DOHH2 (cell line): ENCODE data around the gene MPHOSPH9.

ENCODE experiments used
- H3F3A ChIP-seq: fragments of 200-600 bp; sonication (generic), shearing (Covaris generic); 2 replicates; pipeline ENCODE4 v1.6.0; 2016; ENCODE audit warnings: antibody characterized with exemption, mild to moderate bottlenecking; ENCODE audit not compliant: control insufficient read depth, insufficient read depth
- H3K27ac ChIP-seq: fragments of 200-600 bp; sonication (generic); 2 replicates; pipeline ENCODE4 v1.5.1; 2014; ENCODE audit warnings: low read depth, mild to moderate bottlenecking, low read length, moderate library complexity
- H3K27me3 ChIP-seq: fragments of 200-600 bp; sonication (generic); 2 replicates; pipeline ENCODE4 v1.6.1; 2014; ENCODE audit warnings: mild to moderate bottlenecking, low read length, mixed read lengths; ENCODE audit not compliant: control insufficient read depth
- H3K36me3 ChIP-seq: fragments of 200-600 bp; sonication (generic); 2 replicates; pipeline ENCODE4 v1.6.1; 2014; ENCODE audit warnings: mild to moderate bottlenecking, low read length, moderate library complexity, mixed read lengths; ENCODE audit not compliant: control insufficient read depth
- H3K4me1 ChIP-seq: fragments of 200-600 bp; sonication (generic); 2 replicates; pipeline ENCODE4 v1.6.1; 2014; ENCODE audit warnings: mild to moderate bottlenecking, low read length, mixed read lengths; ENCODE audit not compliant: control insufficient read depth
- H3K4me2 ChIP-seq: fragments of 200-600 bp; sonication (generic); 2 replicates; pipeline ENCODE4 v1.6.0; 2014; ENCODE audit warnings: mild to moderate bottlenecking, low read length, moderate library complexity
- H3K4me3 ChIP-seq: fragments of 200-600 bp; sonication (generic); 2 replicates; pipeline ENCODE4 v1.5.1; 2014; ENCODE audit warnings: mild to moderate bottlenecking, low read length, mixed read lengths
- H3K79me2 ChIP-seq: fragments of 200-600 bp; sonication (generic); 2 replicates; pipeline ENCODE4 v1.6.1; 2014; ENCODE audit warnings: mild to moderate bottlenecking, low read length, mixed read lengths; ENCODE audit not compliant: control insufficient read depth
- H3K9me2 ChIP-seq: fragments of 200-600 bp; sonication (generic); replicated peaks from 2 replicates; pipeline ENCODE4 v1.6.1; 2014; ENCODE audit warnings: mild to moderate bottlenecking, low read length, mixed read lengths; ENCODE audit not compliant: control insufficient read depth
- H3K9me3 ChIP-seq: fragments of 200-600 bp; sonication (generic); 2 replicates; pipeline ENCODE4 v1.6.1; 2014; ENCODE audit warnings: antibody characterized with exemption, low read length, mixed read lengths; ENCODE audit not compliant: control insufficient read depth, insufficient read depth
- H4K20me1 ChIP-seq: fragments of 200-600 bp; sonication (generic); 2 replicates; pipeline ENCODE4 v1.6.0; 2014; ENCODE audit warnings: low read depth, mild to moderate bottlenecking, antibody characterized with exemption, low read length, moderate library complexity; ENCODE audit not compliant: control insufficient read depth, insufficient read depth
- CTCF ChIP-seq: fragments of 200-600 bp; sonication (generic); IDR thresholded peaks from one replicate; pipeline ENCODE4 v1.5.1; 2014; ENCODE audit warnings: antibody characterized with exemption, mild to moderate bottlenecking, low read depth, low read length; ENCODE audit not compliant: poor library complexity, severe bottlenecking
- EZH2phosphoT487 ChIP-seq: fragments of 200-600 bp; sonication (generic); IDR thresholded peaks from 2 replicates; pipeline ENCODE4 v1.6.1; 2017; ENCODE audit warnings: borderline replicate concordance, mild to moderate bottlenecking, antibody characterized with exemption, low read length, moderate library complexity, mixed read lengths

MPHOSPH9 gene

GRCh38 chr12:123140676-123141614 is 92.0 kb downstream of the MPHOSPH9 start:
- H3K4me3 ChIP-seq = no peak overlapping the region
- H3F3A ChIP-seq = no peaks in the 10 kb centered on the region
- H3K36me3 ChIP-seq = no peaks in the 10 kb centered on the region
- TF ChIP-seq CTCF (no peak), EZH2phosphoT487 (no peak)
- H3K27me3 ChIP-seq = peaks cover 25% of the 10 kb centered on the region
- H3K9me3 ChIP-seq = no peaks in the 10 kb centered on the region
- H4K20me1 ChIP-seq = no peaks in the 10 kb centered on the region
- H3K27ac ChIP-seq = no peak overlapping the region
- 0 out of 2 replicates have a peak, but pooled peaks cover 4% of the 10 kb centered on the region for H3K4me1 ChIP-seq
- no peaks in the 10 kb centered on the region for H3K79me2 ChIP-seq
- no peak overlapping the region for H3K4me2 ChIP-seq
- H3K9me2 ChIP-seq = no peaks in the 10 kb centered on the region

- H3K4me2 ChIP-seq = no peak overlapping the region
- H3K4me3 ChIP-seq = no peak overlapping the region
- no peaks in the 10 kb centered on the region for H3K9me2 ChIP-seq
- no peaks in the 10 kb centered on the region for H4K20me1 ChIP-seq
- H3K27me3 ChIP-seq = peaks cover 20% of the 10 kb centered on the region
- no peak overlapping the region for H3K27ac ChIP-seq
- no peaks in the 10 kb centered on the region for H3K79me2 ChIP-seq
- H3K4me1 ChIP-seq = 0 out of 2 replicates have a peak, but pooled peaks cover 4% of the 10 kb centered on the region
- no peaks in the 10 kb centered on the region for H3F3A ChIP-seq
- no peak for TF ChIP-seq EZH2phosphoT487
- no peak for TF ChIP-seq CTCF
- no peaks in the 10 kb centered on the region for H3K36me3 ChIP-seq
- H3K9me3 ChIP-seq = no peaks in the 10 kb centered on the region
Measured at GRCh38 chr12:123139926-123140675, 92.8 kb downstream of the MPHOSPH9 start.

GRCh38 chr12:123135688-123136087 is 97.3 kb downstream of the MPHOSPH9 start:
- Histone ChIP-seq H4K20me1 (no peaks in the 10 kb centered on the region), H3F3A (no peaks in the 10 kb centered on the region), H3K27ac (no peak overlapping the region), H3K79me2 (no peaks in the 10 kb centered on the region), H3K4me2 (no peak overlapping the region), H3K9me3 (no peaks in the 10 kb centered on the region), H3K4me1 (no peaks in the 10 kb centered on the region), H3K9me2 (no peaks in the 10 kb centered on the region), H3K27me3 (0 out of 2 replicates have a peak, but pooled peaks cover 6% of the 10 kb centered on the region), H3K4me3 (no peak overlapping the region), H3K36me3 (no peaks in the 10 kb centered on the region)
- no peak for TF ChIP-seq EZH2phosphoT487
- no peak for TF ChIP-seq CTCF
